Left ventricle myocardium inferior (tissue), 1 donor: ENCODE measurements around the gene KIF16B. TPM values are rescaled to one million over a fixed set of nuclear protein-coding genes. Genes with fewer than 3 reads are reported as not detected.

Experiments
- DNase-seq: peaks from one replicate; pipeline ENCODE4 v3.0.0-alpha.2; 2020
- H3K27ac ChIP-seq: fragments of 200-600 bp; replicated peaks from 2 replicates; pipeline ENCODE4 v1.8.0; 2021
- H3K27me3 ChIP-seq: fragments of 200-600 bp; 2 replicates; pipeline ENCODE4 v1.8.0; 2021; ENCODE audit warnings: low read depth
- H3K36me3 ChIP-seq: fragments of 200-600 bp; 2 replicates; pipeline ENCODE4 v1.8.0; 2021
- H3K4me1 ChIP-seq: fragments of 200-600 bp; 2 replicates; pipeline ENCODE4 v1.8.0; 2021
- H3K4me3 ChIP-seq: fragments of 200-600 bp; 2 replicates; pipeline ENCODE4 v1.8.0; 2021; ENCODE audit warnings: mild to moderate bottlenecking, moderate library complexity
- H3K9me3 ChIP-seq: fragments of 200-600 bp; replicated peaks from 2 replicates; pipeline ENCODE4 v1.8.0; 2021
- CTCF ChIP-seq: fragments of 200-600 bp; IDR thresholded peaks from 2 replicates; pipeline ENCODE4 v1.8.0; 2021; ENCODE audit warnings: antibody characterized with exemption, mild to moderate bottlenecking, borderline replicate concordance
- intact Hi-C: fragments of 100-400 bp; cut with micrococcal nuclease; formaldehyde crosslinking; loops from one replicate; pipeline ENCODE4 v1.11.0; 2022
- total RNA-seq: library from RNA; stranded (reverse); fragmentation: NEBNext Ultra II Directional; extraction: Animal tissue kit (Norgen Biotek cat#: 25700); gene quantifications from one replicate; pipeline ENCODE4 v1.2.1, GENCODE V29; 2021
- donor health status: DM: no; HTN: yes; CAD: no; lungs with severe emphysema.

KIF16B gene
- total RNA-seq, 1 donor from 2014 or later: 16.4 TPM

DNA sequence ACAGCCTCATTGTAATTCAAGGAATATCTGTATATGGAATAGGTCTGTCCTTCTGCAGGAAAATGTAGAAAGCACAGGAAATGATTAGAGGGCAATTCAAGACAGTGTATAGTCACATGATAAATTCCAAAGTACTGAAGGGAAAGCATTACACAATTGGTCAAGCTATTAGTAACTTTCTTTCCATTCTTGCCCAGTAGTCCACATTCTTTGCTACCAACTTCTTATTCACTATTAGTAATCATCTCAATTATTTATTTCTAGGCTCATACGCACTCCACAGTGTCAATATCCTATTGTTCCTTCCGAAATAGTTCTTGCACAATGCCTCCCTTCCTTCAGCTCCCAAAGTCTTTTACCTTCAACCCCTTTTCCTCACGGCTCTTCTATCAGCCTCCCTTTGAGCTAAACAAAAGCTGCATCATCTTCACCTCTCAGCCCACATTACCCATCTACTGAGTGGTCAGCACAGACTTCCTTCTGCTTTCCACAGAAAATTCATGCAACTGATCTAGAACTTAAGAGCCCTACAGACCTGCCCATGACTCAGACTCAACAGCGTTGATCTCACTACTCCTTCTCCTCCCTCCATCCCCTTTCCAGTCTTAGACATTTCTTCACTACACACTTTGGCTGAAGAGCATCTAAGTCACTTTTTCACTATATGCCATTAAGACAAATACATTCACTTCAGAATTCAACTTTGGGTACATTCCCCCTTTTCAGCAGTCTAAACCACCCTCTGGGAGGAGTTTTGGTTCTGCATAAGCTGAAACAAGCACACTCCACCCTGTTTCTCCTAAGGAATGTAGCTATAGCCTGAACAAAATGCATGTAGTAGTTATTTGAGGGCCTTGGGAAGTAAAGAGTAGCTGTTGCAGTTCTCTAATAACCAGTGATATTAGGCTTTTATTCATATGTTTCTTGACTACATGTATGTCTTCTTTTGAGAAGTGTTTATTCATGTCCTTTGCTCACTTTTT lies 157.9 kb downstream of the KIF16B start:
- Histone ChIP-seq H3K9me3 (peaks cover 24% of the 10 kb centered on the region), H3K36me3 (peaks cover 34% of the 10 kb centered on the region)
- intact Hi-C loops: no loop called here

GRCh38 chr20:16412906-16413305 lies 160.3 kb downstream of the KIF16B start:
- Histone ChIP-seq H3K27me3 (no peaks in the 10 kb centered on the region), H3K9me3 (peaks cover 27% of the 10 kb centered on the region), H3K36me3 (peaks cover 27% of the 10 kb centered on the region), H3K4me1 (no peaks in the 10 kb centered on the region), H3K27ac (no peak overlapping the region), H3K4me3 (no peak overlapping the region)
- TF ChIP-seq CTCF: no peak
- intact Hi-C loops: no loop called here
- no peak for DNase-seq

More for the DNA sequence above, 157.9 kb downstream of the KIF16B start:
- H3K4me1 ChIP-seq: peaks cover 15% of the 10 kb centered on the region
- H3K4me3 ChIP-seq: no peak overlapping the region
- DNase-seq: no peak
- no peak for TF ChIP-seq CTCF
- H3K27ac ChIP-seq: no peak overlapping the region
- no peaks in the 10 kb centered on the region for H3K27me3 ChIP-seq

GRCh38 chr20:16411361-16411760 lies 161.9 kb downstream of the KIF16B start:
- Histone ChIP-seq H3K36me3 (peaks cover 34% of the 10 kb centered on the region), H3K4me3 (no peak overlapping the region), H3K27ac (no peak overlapping the region), H3K4me1 (no peaks in the 10 kb centered on the region), H3K9me3 (peaks cover 27% of the 10 kb centered on the region), H3K27me3 (no peaks in the 10 kb centered on the region)
- intact Hi-C loops: no loop called here
- TF ChIP-seq CTCF: no peak
- DNase-seq: no peak

DNA sequence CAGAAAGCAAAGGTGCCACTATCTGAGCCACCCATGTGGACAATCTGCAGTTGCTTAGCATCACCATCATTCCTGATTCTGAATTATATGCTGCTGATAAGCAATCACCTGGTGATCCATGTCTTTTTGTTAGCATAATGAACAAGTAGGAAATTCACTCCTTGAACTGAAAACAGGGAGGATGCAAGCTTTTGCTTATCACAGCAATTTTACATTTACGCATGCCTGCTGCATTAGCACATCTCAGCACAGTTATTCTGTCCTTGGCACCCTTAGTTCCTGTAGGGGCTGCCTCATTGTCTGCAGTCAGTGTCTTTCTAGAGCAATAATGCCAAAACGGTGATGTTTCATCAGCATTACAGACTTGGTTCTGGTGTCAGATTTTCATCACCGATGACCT lies 162.6 kb downstream of the KIF16B start:
- Histone ChIP-seq H3K27ac (no peak overlapping the region), H3K27me3 (no peaks in the 10 kb centered on the region), H3K36me3 (peaks cover 40% of the 10 kb centered on the region), H3K9me3 (peaks cover 27% of the 10 kb centered on the region), H3K4me1 (no peaks in the 10 kb centered on the region), H3K4me3 (no peak overlapping the region)
- TF ChIP-seq CTCF: no peak
- DNase-seq: no peak
- intact Hi-C loops: no loop called here

DNA sequence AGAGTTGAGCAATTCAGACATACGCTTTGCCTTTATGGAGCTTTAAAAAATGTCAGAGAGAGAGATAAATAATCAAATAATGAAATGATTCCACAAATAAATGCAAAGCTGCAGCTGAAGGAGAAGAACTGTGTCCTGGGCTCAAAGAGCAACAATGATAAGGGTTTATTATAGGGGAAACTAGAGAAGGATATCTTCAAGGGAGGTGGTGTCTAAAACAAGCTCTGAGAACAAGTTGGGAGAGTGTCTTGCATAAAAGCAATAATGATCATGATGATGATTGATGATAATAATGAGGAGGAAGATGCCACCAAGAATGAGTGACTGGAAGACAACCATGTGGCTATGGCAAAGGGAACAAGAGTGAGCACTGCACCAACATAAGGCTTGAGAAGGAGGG lies 164.3 kb downstream of the KIF16B start:
- Histone ChIP-seq H3K4me1 (no peaks in the 10 kb centered on the region), H3K27ac (no peak overlapping the region), H3K27me3 (no peaks in the 10 kb centered on the region), H3K9me3 (peaks cover 27% of the 10 kb centered on the region), H3K36me3 (peaks cover 49% of the 10 kb centered on the region), H3K4me3 (no peak overlapping the region)
- intact Hi-C loops: no loop called here
- no peak for DNase-seq
- TF ChIP-seq CTCF: no peak
